C4-2B (cell line): Measurements from ENCODE around the gene ILF2.
A peak's percentile ranks its signal among the peaks of the same experiment; 100 is the strongest.

Experiments
- H3K27ac ChIP-seq: fragments of 450-650 bp; 2 replicates; pipeline ENCODE4 v1.5.1; 2017
- ZFX ChIP-seq: fragments of 450-650 bp; IDR thresholded peaks from 2 replicates; pipeline ENCODE4 v1.6.1; 2017
- TF ChIP-seq, protein P1 (sequence below): fragments of 450-650 bp; conservative IDR thresholded peaks from 2 replicates; pipeline ENCODE4 v1.5.1; 2017; ENCODE audit warnings: mild to moderate bottlenecking

ILF2 gene

GRCh38 chr1:153636312-153636711 lies 34.5 kb downstream of the ILF2 start:
- no peak for TF ChIP-seq ZFX
- TF ChIP-seq, protein P1, sequence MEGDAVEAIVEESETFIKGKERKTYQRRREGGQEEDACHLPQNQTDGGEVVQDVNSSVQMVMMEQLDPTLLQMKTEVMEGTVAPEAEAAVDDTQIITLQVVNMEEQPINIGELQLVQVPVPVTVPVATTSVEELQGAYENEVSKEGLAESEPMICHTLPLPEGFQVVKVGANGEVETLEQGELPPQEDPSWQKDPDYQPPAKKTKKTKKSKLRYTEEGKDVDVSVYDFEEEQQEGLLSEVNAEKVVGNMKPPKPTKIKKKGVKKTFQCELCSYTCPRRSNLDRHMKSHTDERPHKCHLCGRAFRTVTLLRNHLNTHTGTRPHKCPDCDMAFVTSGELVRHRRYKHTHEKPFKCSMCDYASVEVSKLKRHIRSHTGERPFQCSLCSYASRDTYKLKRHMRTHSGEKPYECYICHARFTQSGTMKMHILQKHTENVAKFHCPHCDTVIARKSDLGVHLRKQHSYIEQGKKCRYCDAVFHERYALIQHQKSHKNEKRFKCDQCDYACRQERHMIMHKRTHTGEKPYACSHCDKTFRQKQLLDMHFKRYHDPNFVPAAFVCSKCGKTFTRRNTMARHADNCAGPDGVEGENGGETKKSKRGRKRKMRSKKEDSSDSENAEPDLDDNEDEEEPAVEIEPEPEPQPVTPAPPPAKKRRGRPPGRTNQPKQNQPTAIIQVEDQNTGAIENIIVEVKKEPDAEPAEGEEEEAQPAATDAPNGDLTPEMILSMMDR: no peak
- H3K27ac ChIP-seq: no peak overlapping the region

- TF ChIP-seq, protein P1: no peak
- no peak for TF ChIP-seq ZFX
- no peak overlapping the region; the same call in 1 of the 2 replicates for H3K27ac ChIP-seq
Measured at GRCh38 chr1:153635872-153636271, 34.9 kb downstream of the ILF2 start.

GRCh38 chr1:153633754-153634665 lies 36.8 kb downstream of the ILF2 start, which contains the start of gene CHTOP:
CHTOP (plus strand) TSS chr1:153634066; CDS start chr1:153636589, 2,523 bp downstream.
- TF ChIP-seq, protein P1: no peak
- no peak for TF ChIP-seq ZFX
- peak within 1 kb of the TSS; percentile 97 for H3K27ac ChIP-seq

DNA sequence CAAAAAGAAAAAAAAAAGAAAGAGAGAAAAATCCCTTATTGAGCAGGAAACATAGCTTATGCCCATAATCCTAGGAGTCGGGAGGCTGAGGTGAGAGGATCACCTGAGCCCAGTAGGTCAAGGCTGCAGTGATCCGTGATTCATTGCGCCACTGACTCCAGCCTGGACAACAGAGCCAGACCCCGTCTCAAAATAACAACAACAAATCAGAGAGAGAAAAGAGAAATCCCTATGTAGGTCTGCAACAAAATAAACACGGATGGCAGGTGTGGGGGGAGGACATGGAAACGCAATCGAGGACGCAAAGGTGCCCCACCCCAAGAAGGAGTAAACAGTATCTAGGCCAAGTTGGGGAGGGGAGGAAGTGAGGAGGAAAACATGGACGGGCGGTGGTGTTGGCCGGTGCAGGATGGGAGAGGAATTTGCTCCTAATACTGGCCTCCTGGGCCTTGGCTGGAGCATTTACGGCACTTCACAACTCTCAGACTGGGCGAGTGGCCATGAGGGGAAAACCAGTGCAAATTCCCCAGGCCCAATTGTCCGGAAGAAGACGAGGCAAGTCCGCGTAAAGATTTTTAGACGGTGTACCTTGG lies 37.5 kb downstream of the ILF2 start:
- peak overlapping the region; percentile 97 for H3K27ac ChIP-seq
- TF ChIP-seq ZFX: no peak
- TF ChIP-seq, protein P1: no peak

- TF ChIP-seq, protein P1: no peak
- no peak for TF ChIP-seq ZFX
- H3K27ac ChIP-seq: no peak overlapping the region
Measured at GRCh38 chr1:153631047-153632022, 39.5 kb downstream of the ILF2 start.

GRCh38 chr1:153630384-153630783 lies 40.4 kb downstream of the ILF2 start:
- no peak overlapping the region for H3K27ac ChIP-seq
- no peak for TF ChIP-seq ZFX
- TF ChIP-seq, protein P1: no peak
